ENCODE results near the gene RAB44. TPM values are rescaled to one million over a fixed set of nuclear protein-coding genes. Genes with fewer than 3 reads are reported as not detected.

Gene RAB44
- polyA plus RNA-seq, 2 donors: 0.21 to 0.37 TPM

- H3K27ac ChIP-seq (ENCODE audit: low read depth in 2 of 2, low read length in 1 of 2): peak within 1 kb of the TSS; percentile 98 to 99
- WGBS, 2 donors: 0% methylated on average over 60 to 63 of the region's 63 CpGs
- peaks cover 3 to 15% of the 10 kb centered on the region in 2 donors for H3K4me1 ChIP-seq (ENCODE audit: control insufficient read depth in 2 of 2, insufficient read depth in 2 of 2, low read length in 1 of 2)
- H3K4me3 ChIP-seq (ENCODE audit: low read depth in 1 of 2, low read length in 2 of 2): peak within 1 kb of the TSS; percentile 79 to 83
- H3K36me3 ChIP-seq (ENCODE audit: control insufficient read depth in 2 of 2, insufficient read depth in 2 of 2, low read length in 1 of 2): no peaks in the 10 kb centered on the region
- no peaks in the 10 kb centered on the region for H3K27me3 ChIP-seq (ENCODE audit: control insufficient read depth in 1 of 2, insufficient read depth in 2 of 2, low read length in 2 of 2)
- H3K9me3 ChIP-seq (ENCODE audit: control insufficient read depth in 2 of 2, insufficient read depth in 1 of 2, low read depth in 1 of 2, low read length in 1 of 2): no peaks in the 10 kb centered on the region
These were observed 19.1 kb upstream of the RAB44 start, which contains the start of gene CDKN1A for GRCh38 chr6:36678488-36679042. Gene CDKN1A, plus strand, starts transcription at chr6:36678714. Its CDS starts 5,388 bp downstream, at chr6:36684102.

- H3K4me1 ChIP-seq (ENCODE audit: control insufficient read depth in 2 of 2, insufficient read depth in 2 of 2, low read length in 1 of 2): peaks cover 5 to 15% of the 10 kb centered on the region in 2 donors
- no peaks in the 10 kb centered on the region for H3K9me3 ChIP-seq (ENCODE audit: control insufficient read depth in 2 of 2, insufficient read depth in 1 of 2, low read depth in 1 of 2, low read length in 1 of 2)
- 1% methylated on average over 58 to 61 of the region's 61 CpGs for WGBS, 2 donors
These were observed 18.4 kb upstream of the RAB44 start for GRCh38 chr6:36679043-36679833.

GRCh38 chr6:36682328-36683144 is 15.1 kb upstream of the RAB44 start:
- 22 to 35% methylated on average over 11 of the region's 11 CpGs for WGBS, 2 donors
- no peaks in the 10 kb centered on the region for H3K9me3 ChIP-seq (ENCODE audit: control insufficient read depth in 2 of 2, insufficient read depth in 1 of 2, low read depth in 1 of 2, low read length in 1 of 2)
- peaks cover 20 to 24% of the 10 kb centered on the region in 2 donors for H3K36me3 ChIP-seq (ENCODE audit: control insufficient read depth in 2 of 2, insufficient read depth in 2 of 2, low read length in 1 of 2)
- H3K4me3 ChIP-seq (ENCODE audit: low read depth in 1 of 2, low read length in 2 of 2): no peak overlapping the region
- no peaks in the 10 kb centered on the region for H3K27me3 ChIP-seq (ENCODE audit: control insufficient read depth in 1 of 2, insufficient read depth in 2 of 2, low read length in 2 of 2)
- peaks cover 2 to 8% of the 10 kb centered on the region in 2 donors for H3K4me1 ChIP-seq (ENCODE audit: control insufficient read depth in 2 of 2, insufficient read depth in 2 of 2, low read length in 1 of 2)
- peak overlapping the region; percentile 84 to 85 for H3K27ac ChIP-seq (ENCODE audit: low read depth in 2 of 2, low read length in 1 of 2)

More at GRCh38 chr6:36679043-36679833, 18.4 kb upstream of the RAB44 start:
- peak overlapping the region; percentile 79 to 83 for H3K4me3 ChIP-seq (ENCODE audit: low read depth in 1 of 2, low read length in 2 of 2)
- peaks cover under 1 to 6% of the 10 kb centered on the region in 2 donors for H3K36me3 ChIP-seq (ENCODE audit: control insufficient read depth in 2 of 2, insufficient read depth in 2 of 2, low read length in 1 of 2)
- H3K27ac ChIP-seq (ENCODE audit: low read depth in 2 of 2, low read length in 1 of 2): peak overlapping the region; percentile 98 to 99
- no peaks in the 10 kb centered on the region for H3K27me3 ChIP-seq (ENCODE audit: control insufficient read depth in 1 of 2, insufficient read depth in 2 of 2, low read length in 2 of 2)

GRCh38 chr6:36683145-36683655 is 14.4 kb upstream of the RAB44 start:
- Histone ChIP-seq H3K4me1 (ENCODE audit: control insufficient read depth in 2 of 2, insufficient read depth in 2 of 2, low read length in 1 of 2) (peaks cover 2 to 8% of the 10 kb centered on the region in 2 donors), H3K27me3 (ENCODE audit: control insufficient read depth in 1 of 2, insufficient read depth in 2 of 2, low read length in 2 of 2) (no peaks in the 10 kb centered on the region), H3K4me3 (ENCODE audit: low read depth in 1 of 2, low read length in 2 of 2) (no peak overlapping the region), H3K36me3 (ENCODE audit: control insufficient read depth in 2 of 2, insufficient read depth in 2 of 2, low read length in 1 of 2) (peaks cover 20 to 24% of the 10 kb centered on the region in 2 donors), H3K27ac (ENCODE audit: low read depth in 2 of 2, low read length in 1 of 2) (peak overlapping the region; percentile 84 to 85), H3K9me3 (ENCODE audit: control insufficient read depth in 2 of 2, insufficient read depth in 1 of 2, low read depth in 1 of 2, low read length in 1 of 2) (no peaks in the 10 kb centered on the region)
- 63 to 69% methylated on average over 6 of the region's 6 CpGs for WGBS, 2 donors

GRCh38 chr6:36683656-36684446 is 13.8 kb upstream of the RAB44 start:
- Histone ChIP-seq H3K27ac (ENCODE audit: low read depth in 2 of 2, low read length in 1 of 2) (peak overlapping the region; percentile 84 to 85), H3K4me3 (ENCODE audit: low read depth in 1 of 2, low read length in 2 of 2) (no peak overlapping the region), H3K4me1 (ENCODE audit: control insufficient read depth in 2 of 2, insufficient read depth in 2 of 2, low read length in 1 of 2) (peaks cover 2 to 8% of the 10 kb centered on the region in 2 donors), H3K9me3 (ENCODE audit: control insufficient read depth in 2 of 2, insufficient read depth in 1 of 2, low read depth in 1 of 2, low read length in 1 of 2) (no peaks in the 10 kb centered on the region), H3K27me3 (ENCODE audit: control insufficient read depth in 1 of 2, insufficient read depth in 2 of 2, low read length in 2 of 2) (no peaks in the 10 kb centered on the region), H3K36me3 (ENCODE audit: control insufficient read depth in 2 of 2, insufficient read depth in 2 of 2, low read length in 1 of 2) (peaks cover 20 to 24% of the 10 kb centered on the region in 2 donors)
- 92 to 96% methylated on average over 29 of the region's 29 CpGs for WGBS, 2 donors

- Histone ChIP-seq H3K36me3 (ENCODE audit: control insufficient read depth in 2 of 2, insufficient read depth in 2 of 2, low read length in 1 of 2) (peaks cover 20 to 24% of the 10 kb centered on the region in 2 donors), H3K27ac (ENCODE audit: low read depth in 2 of 2, low read length in 1 of 2) (no peak overlapping the region), H3K9me3 (ENCODE audit: control insufficient read depth in 2 of 2, insufficient read depth in 1 of 2, low read depth in 1 of 2, low read length in 1 of 2) (no peaks in the 10 kb centered on the region), H3K4me1 (ENCODE audit: control insufficient read depth in 2 of 2, insufficient read depth in 2 of 2, low read length in 1 of 2) (peaks cover 2 to 8% of the 10 kb centered on the region in 2 donors), H3K27me3 (ENCODE audit: control insufficient read depth in 1 of 2, insufficient read depth in 2 of 2, low read length in 2 of 2) (no peaks in the 10 kb centered on the region), H3K4me3 (ENCODE audit: low read depth in 1 of 2, low read length in 2 of 2) (no peak overlapping the region)
- 91 to 95% methylated on average over 6 of the region's 6 CpGs for WGBS, 2 donors
These were observed 13.2 kb upstream of the RAB44 start for GRCh38 chr6:36684447-36684812.

- no peak overlapping the region for H3K27ac ChIP-seq (ENCODE audit: low read depth in 2 of 2, low read length in 1 of 2)
- H3K4me3 ChIP-seq (ENCODE audit: low read depth in 1 of 2, low read length in 2 of 2): no peak overlapping the region
- WGBS, 2 donors: 86% methylated on average over 20 of the region's 20 CpGs
- peaks cover 20 to 24% of the 10 kb centered on the region in 2 donors for H3K36me3 ChIP-seq (ENCODE audit: control insufficient read depth in 2 of 2, insufficient read depth in 2 of 2, low read length in 1 of 2)
- H3K9me3 ChIP-seq (ENCODE audit: control insufficient read depth in 2 of 2, insufficient read depth in 1 of 2, low read depth in 1 of 2, low read length in 1 of 2): no peaks in the 10 kb centered on the region
- H3K27me3 ChIP-seq (ENCODE audit: control insufficient read depth in 1 of 2, insufficient read depth in 2 of 2, low read length in 2 of 2): no peaks in the 10 kb centered on the region
- peaks cover 2 to 8% of the 10 kb centered on the region in 2 donors for H3K4me1 ChIP-seq (ENCODE audit: control insufficient read depth in 2 of 2, insufficient read depth in 2 of 2, low read length in 1 of 2)
These were observed 12.3 kb upstream of the RAB44 start for GRCh38 chr6:36685166-36685924.

GRCh38 chr6:36685926-36686667 is 11.5 kb upstream of the RAB44 start:
- H3K27ac ChIP-seq (ENCODE audit: low read depth in 2 of 2, low read length in 1 of 2): peak overlapping the region in 1 of 2 donors; percentile 5
- H3K4me1 ChIP-seq (ENCODE audit: control insufficient read depth in 2 of 2, insufficient read depth in 2 of 2, low read length in 1 of 2): peaks cover 2 to 8% of the 10 kb centered on the region in 2 donors
- H3K36me3 ChIP-seq (ENCODE audit: control insufficient read depth in 2 of 2, insufficient read depth in 2 of 2, low read length in 1 of 2): peaks cover 20 to 24% of the 10 kb centered on the region in 2 donors
- no peaks in the 10 kb centered on the region for H3K27me3 ChIP-seq (ENCODE audit: control insufficient read depth in 1 of 2, insufficient read depth in 2 of 2, low read length in 2 of 2)
- no peaks in the 10 kb centered on the region for H3K9me3 ChIP-seq (ENCODE audit: control insufficient read depth in 2 of 2, insufficient read depth in 1 of 2, low read depth in 1 of 2, low read length in 1 of 2)
- H3K4me3 ChIP-seq (ENCODE audit: low read depth in 1 of 2, low read length in 2 of 2): no peak overlapping the region
- 73 to 79% methylated on average over 11 of the region's 11 CpGs for WGBS, 2 donors
